ENCODE measurements around the gene PCTP.

The PCTP gene

DNA sequence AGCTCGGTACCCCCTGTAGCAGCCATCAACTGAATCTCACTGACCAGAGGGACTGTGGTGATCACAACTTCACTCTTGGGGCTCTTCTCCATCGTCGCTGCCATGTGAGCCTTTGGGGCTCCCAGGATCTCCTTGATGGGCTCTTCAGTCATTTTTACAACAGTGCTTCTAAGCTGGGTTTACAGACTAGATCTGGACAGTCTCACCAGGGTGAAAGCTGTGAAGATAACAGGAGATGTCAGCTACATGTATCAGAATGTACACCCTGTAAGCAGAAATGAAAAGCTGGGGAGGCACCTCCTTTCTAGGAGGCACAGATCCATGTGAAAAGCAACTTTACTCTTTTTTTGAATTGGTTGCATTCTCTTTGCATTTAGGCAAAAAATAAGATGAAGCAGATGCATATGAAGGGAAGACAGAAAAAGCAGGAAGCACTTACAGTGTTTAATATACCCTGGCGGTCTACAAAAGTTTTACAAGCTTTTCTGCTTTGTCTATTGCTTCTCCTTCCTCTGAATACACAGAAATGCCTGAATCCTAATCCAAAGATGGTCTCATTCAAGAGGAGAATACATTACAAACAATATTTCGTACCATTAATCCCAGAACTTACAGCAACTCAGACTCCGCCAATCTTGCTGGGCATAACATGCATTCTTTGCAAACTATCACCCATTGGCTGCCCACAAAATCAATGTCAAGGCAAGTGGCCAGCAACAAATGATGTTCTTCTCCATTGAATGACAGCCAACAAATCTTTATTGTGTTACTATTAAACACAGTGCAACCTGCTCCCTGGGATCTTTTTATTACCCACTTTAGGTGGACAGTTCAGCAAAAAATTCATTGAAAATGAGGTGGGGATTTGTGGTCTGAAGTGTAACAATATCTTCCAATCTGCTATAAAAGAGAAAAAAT is 29.7 kb upstream of the PCTP start:
- DNase-seq (ENCODE audit: extremely low read depth, low read depth) = no peak
- H3K4me3 ChIP-seq (replicated peaks; ENCODE audit: low read depth, low read length) = no peak overlapping the region
- TF ChIP-seq, protein P1, sequence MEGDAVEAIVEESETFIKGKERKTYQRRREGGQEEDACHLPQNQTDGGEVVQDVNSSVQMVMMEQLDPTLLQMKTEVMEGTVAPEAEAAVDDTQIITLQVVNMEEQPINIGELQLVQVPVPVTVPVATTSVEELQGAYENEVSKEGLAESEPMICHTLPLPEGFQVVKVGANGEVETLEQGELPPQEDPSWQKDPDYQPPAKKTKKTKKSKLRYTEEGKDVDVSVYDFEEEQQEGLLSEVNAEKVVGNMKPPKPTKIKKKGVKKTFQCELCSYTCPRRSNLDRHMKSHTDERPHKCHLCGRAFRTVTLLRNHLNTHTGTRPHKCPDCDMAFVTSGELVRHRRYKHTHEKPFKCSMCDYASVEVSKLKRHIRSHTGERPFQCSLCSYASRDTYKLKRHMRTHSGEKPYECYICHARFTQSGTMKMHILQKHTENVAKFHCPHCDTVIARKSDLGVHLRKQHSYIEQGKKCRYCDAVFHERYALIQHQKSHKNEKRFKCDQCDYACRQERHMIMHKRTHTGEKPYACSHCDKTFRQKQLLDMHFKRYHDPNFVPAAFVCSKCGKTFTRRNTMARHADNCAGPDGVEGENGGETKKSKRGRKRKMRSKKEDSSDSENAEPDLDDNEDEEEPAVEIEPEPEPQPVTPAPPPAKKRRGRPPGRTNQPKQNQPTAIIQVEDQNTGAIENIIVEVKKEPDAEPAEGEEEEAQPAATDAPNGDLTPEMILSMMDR (IDR thresholded peaks at IDR 0.05; ENCODE audit: low read depth, low read length, missing control alignments) = no peak

DNA sequence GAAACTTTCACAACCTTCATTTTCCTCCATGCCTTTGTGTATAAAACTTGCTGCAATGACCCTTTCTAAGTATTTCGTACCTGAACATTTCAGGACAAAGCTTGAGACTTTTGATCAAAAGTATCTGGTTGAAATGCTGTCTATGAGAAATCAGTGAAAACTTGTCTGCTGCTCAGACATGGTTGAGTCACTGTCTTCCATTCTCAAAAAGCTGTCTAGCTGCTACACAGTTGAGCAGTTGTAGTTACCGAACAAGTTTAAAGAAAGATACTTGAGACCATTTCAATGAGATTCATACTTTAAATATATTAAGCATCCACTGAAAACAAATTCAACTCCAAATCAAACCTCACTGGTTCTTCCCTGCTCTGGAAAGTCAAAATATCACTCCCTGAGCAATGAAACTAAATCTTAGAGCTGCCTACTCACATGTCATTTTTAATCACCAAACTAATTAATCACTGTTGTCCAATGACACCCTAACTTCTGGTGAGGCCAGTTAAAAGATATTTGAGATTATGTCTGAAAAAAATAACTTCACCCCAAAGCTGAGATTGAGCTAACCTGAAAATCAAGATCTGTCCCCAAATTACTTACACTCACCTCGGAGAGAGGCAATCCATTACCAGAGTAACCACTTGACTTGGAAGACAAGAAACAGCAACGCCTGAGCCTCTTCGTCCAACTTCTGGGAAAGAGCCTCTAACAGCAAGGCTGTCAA is 28.7 kb upstream of the PCTP start:
- TF ChIP-seq, protein P1 (IDR thresholded peaks at IDR 0.05; ENCODE audit: low read depth, low read length, missing control alignments) = no peak
- no peak for DNase-seq (ENCODE audit: extremely low read depth, low read depth)
- peak overlapping the region; percentile 33 for H3K4me3 ChIP-seq (replicated peaks; ENCODE audit: low read depth, low read length)

DNA sequence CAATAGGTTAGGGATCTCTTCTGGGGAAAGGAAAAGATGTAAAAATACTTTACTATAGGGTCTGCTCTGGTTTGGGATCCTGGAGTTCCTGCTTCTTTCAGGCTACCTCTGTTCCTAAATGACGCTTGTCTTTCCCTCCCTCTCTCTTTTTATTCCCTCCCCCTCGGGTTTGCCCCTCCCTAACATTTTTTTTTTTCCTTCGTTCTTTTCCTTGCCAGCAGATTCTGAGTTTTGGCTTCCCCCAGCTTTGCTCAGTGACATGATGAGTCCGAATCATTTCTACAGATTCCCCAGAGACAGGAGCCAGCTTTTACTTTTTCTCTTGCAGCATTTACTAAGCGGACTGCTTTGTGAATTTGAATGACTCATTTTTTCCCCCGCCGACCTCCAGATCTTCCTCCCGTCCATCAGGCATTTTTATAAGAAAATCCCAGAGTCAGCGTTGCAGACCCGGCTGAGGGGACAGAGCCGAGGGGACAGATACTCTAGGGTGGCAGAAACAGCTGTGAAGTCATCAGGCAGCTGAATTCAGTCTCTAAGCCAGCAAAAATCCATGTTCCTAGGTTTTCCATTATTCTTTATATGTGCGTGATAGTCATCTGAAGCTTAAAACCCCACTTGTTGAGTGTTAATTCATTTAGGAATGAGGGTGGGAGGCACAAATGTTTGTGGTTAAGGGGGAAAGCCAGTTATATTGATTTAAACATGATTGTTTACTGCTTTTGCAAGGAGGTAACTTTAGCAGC is 27.9 kb upstream of the PCTP start, which contains the start of gene TMEM100:
TSS of gene TMEM100 (minus strand) at position 123 of the 746 bp plus-strand sequence. CDS start 1,794 bp downstream, outside the sequence.
- TF ChIP-seq, protein P1 (IDR thresholded peaks at IDR 0.05; ENCODE audit: low read depth, low read length, missing control alignments) = no peak
- peak; percentile 44 for DNase-seq (ENCODE audit: extremely low read depth, low read depth)
- H3K4me3 ChIP-seq (replicated peaks; ENCODE audit: low read depth, low read length) = peak within 1 kb of the TSS; percentile 33

DNA sequence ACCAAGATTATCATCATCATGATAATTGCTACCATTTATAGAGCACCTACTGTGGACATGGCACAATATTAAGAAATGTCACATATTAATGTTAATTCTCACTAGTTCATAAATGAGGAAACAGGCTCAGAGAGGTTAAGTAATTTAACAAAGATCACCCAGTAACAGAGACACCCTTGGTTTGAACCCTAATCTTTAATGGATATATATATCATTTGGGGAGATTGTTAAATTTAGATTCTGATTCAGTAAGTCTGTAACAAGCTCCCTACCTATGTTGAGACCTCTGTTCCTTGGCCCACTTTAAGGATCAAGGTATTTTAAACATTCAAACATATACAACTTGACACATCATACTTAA is 27.4 kb upstream of the PCTP start:
- no peak for DNase-seq (ENCODE audit: extremely low read depth, low read depth)
- H3K4me3 ChIP-seq (replicated peaks; ENCODE audit: low read depth, low read length) = no peak overlapping the region

DNA sequence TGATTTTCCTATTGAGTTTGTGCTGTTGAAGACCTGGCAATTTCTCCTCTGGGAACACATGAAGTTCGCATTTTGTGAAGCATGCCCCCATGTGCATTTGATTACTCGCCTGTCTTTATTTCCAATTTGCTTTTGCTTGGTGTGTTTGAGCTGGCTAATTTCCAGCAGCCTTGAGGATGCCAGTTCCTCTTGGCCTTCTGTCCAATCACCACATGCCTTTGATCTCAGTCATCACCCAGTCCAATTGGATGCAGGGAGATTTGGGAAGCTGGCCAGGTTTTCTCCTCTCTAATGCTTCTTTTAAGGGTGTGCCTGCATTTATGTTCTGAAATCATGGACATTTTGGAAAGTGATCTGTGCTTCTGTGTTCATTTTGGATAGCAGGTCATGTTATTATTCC is 24.4 kb upstream of the PCTP start:
- TF ChIP-seq, protein P1 (IDR thresholded peaks at IDR 0.05; ENCODE audit: low read depth, low read length, missing control alignments) = no peak
- no peak overlapping the region for H3K4me3 ChIP-seq (replicated peaks; ENCODE audit: low read depth, low read length)
- DNase-seq (ENCODE audit: extremely low read depth, low read depth) = peak; percentile 99

More for the DNA sequence above, 27.4 kb upstream of the PCTP start:
- TF ChIP-seq, protein P1 (IDR thresholded peaks at IDR 0.05; ENCODE audit: low read depth, low read length, missing control alignments) = no peak

DNA sequence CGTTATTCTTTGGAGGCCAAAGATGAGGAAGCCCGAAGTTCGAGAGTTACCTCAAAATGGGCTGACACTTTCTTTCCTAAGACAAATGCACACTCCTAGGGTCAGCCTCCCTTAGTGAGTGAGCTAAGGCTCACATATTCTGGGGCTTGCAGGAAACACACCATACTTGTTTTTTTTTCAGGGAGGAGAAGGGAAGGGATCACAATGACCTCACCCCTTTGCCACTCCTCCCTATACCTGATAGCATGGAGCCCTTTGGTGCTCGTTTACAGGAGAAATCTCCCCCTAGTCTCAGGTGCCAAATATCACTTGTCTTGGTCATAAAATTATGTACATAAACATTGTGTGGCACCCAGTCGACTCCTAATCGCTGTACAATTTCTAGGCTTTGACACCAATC is 23.6 kb upstream of the PCTP start:
- H3K4me3 ChIP-seq (replicated peaks; ENCODE audit: low read depth, low read length) = no peak overlapping the region
- TF ChIP-seq, protein P1 (IDR thresholded peaks at IDR 0.05; ENCODE audit: low read depth, low read length, missing control alignments) = no peak
- no peak for DNase-seq (ENCODE audit: extremely low read depth, low read depth)
